ENCODE data around the gene GNAO1. TPM values are rescaled to one million over a fixed set of nuclear protein-coding genes. Genes with fewer than 3 reads are reported as not detected.
A peak's percentile ranks its signal among the peaks of the same experiment; 100 is the strongest.

GNAO1 gene
- total and polyA plus RNA-seq, 5 experiments from 2014 or later = 0.62 to 0.85 (median 0.65) TPM; not detected in 2

GRCh38 chr16:56263711-56264608 is 72.7 kb downstream of the GNAO1 start:
- Mint-ChIP-seq H3K27me3 (peaks cover 0 to 3% (median 0%) of the 10 kb centered on the region in 5 donors), H3K36me3 (no peaks in the 10 kb centered on the region), H3K4me1 (peaks cover 14 to 35% (median 24%) of the 10 kb centered on the region in 4 donors), H3K27ac (peak overlapping the region in 3 of 10 donors; percentile 34 to 84 (median 71)), H3K9me3 (peaks cover 0 to 1% (median 0%) of the 10 kb centered on the region in 9 donors), H3K4me3 (no peak overlapping the region)
- no peak for ATAC-seq
- POLR2A ChIA-PET = no interaction called here
- DNase-seq = no peak

GRCh38 chr16:56264609-56264972 is 73.3 kb downstream of the GNAO1 start:
- ATAC-seq (no peak), DNase-seq (no peak)
- POLR2A ChIA-PET = no interaction called here
- Mint-ChIP-seq H3K4me3 (no peak overlapping the region), H3K9me3 (no peaks in the 10 kb centered on the region), H3K27ac (peak overlapping the region in 1 of 10 donors; percentile 38), H3K4me1 (peaks cover 16 to 35% (median 24%) of the 10 kb centered on the region in 4 donors), H3K27me3 (peaks cover 0 to 6% (median 2%) of the 10 kb centered on the region in 5 donors), H3K36me3 (no peaks in the 10 kb centered on the region)

- Mint-ChIP-seq H3K36me3 (no peaks in the 10 kb centered on the region), H3K27ac (no peak overlapping the region), H3K4me1 (peaks cover 16 to 35% (median 24%) of the 10 kb centered on the region in 4 donors), H3K27me3 (peaks cover 0 to 6% (median 2%) of the 10 kb centered on the region in 5 donors), H3K9me3 (no peaks in the 10 kb centered on the region), H3K4me3 (no peak overlapping the region)
- POLR2A ChIA-PET = no interaction called here
- ATAC-seq (no peak), DNase-seq (no peak)
Observed at GRCh38 chr16:56265184-56265583, 73.9 kb downstream of the GNAO1 start.

- no peak for ATAC-seq
- Mint-ChIP-seq H3K27ac (no peak overlapping the region), H3K4me3 (no peak overlapping the region), H3K27me3 (peaks cover 0 to 6% (median 2%) of the 10 kb centered on the region in 5 donors), H3K9me3 (no peaks in the 10 kb centered on the region), H3K36me3 (no peaks in the 10 kb centered on the region), H3K4me1 (peaks cover 16 to 35% (median 24%) of the 10 kb centered on the region in 4 donors)
- DNase-seq = no peak
- POLR2A ChIA-PET = no interaction called here
Observed at GRCh38 chr16:56265746-56266145, 74.5 kb downstream of the GNAO1 start.

- Mint-ChIP-seq H3K27ac (no peak overlapping the region), H3K36me3 (no peaks in the 10 kb centered on the region), H3K4me3 (no peak overlapping the region), H3K4me1 (peaks cover 13 to 23% (median 16%) of the 10 kb centered on the region in 4 donors), H3K9me3 (no peaks in the 10 kb centered on the region), H3K27me3 (peaks cover 0 to 6% (median 2%) of the 10 kb centered on the region in 5 donors)
- DNase-seq = no peak
- POLR2A ChIA-PET = no interaction called here
- no peak for ATAC-seq
Observed at GRCh38 chr16:56266641-56267607, 75.6 kb downstream of the GNAO1 start.

- no peaks in the 10 kb centered on the region for H3K36me3 Mint-ChIP-seq
- no peaks in the 10 kb centered on the region for H3K9me3 Mint-ChIP-seq
- POLR2A ChIA-PET = no interaction called here
- peaks cover 0 to 6% (median 2%) of the 10 kb centered on the region in 5 donors for H3K27me3 Mint-ChIP-seq
- no peak for DNase-seq
- H3K4me1 Mint-ChIP-seq = peaks cover 3 to 13% (median 7%) of the 10 kb centered on the region in 4 donors
- no peak for ATAC-seq
- H3K4me3 Mint-ChIP-seq = no peak overlapping the region
- no peak overlapping the region for H3K27ac Mint-ChIP-seq
Observed at GRCh38 chr16:56267888-56268287, 76.6 kb downstream of the GNAO1 start.

GRCh38 chr16:56268799-56269198 is 77.5 kb downstream of the GNAO1 start:
- no peak overlapping the region for H3K27ac Mint-ChIP-seq

GRCh38 chr16:56269281-56269680 is 78.0 kb downstream of the GNAO1 start:
- peak overlapping the region in 1 of 10 donors; percentile 79 for H3K27ac Mint-ChIP-seq
- H3K36me3 Mint-ChIP-seq = peaks cover 0 to 2% (median 0%) of the 10 kb centered on the region in 3 donors
- peaks cover 2 to 9% (median 6%) of the 10 kb centered on the region in 5 donors for H3K27me3 Mint-ChIP-seq
- peaks cover 0 to 2% (median 0%) of the 10 kb centered on the region in 4 donors for H3K4me1 Mint-ChIP-seq
- no peak overlapping the region for H3K4me3 Mint-ChIP-seq
- no peak for DNase-seq
- peaks cover 0 to 4% (median 0%) of the 10 kb centered on the region in 9 donors for H3K9me3 Mint-ChIP-seq
- POLR2A ChIA-PET = no interaction called here
- ATAC-seq = no peak

More at GRCh38 chr16:56268799-56269198, 77.5 kb downstream of the GNAO1 start:
- Mint-ChIP-seq H3K36me3 (peaks cover 0 to 2% (median 0%) of the 10 kb centered on the region in 3 donors), H3K9me3 (no peaks in the 10 kb centered on the region), H3K27me3 (peaks cover 0 to 6% (median 3%) of the 10 kb centered on the region in 5 donors), H3K4me3 (no peak overlapping the region), H3K4me1 (peaks cover 0 to 4% (median under 1%) of the 10 kb centered on the region in 4 donors)
- DNase-seq (no peak), ATAC-seq (no peak)
- POLR2A ChIA-PET = no interaction called here

GRCh38 chr16:56269811-56270684 is 78.8 kb downstream of the GNAO1 start:
- DNase-seq = no peak
- Mint-ChIP-seq H3K27me3 (peaks cover 2 to 15% (median 6%) of the 10 kb centered on the region in 5 donors), H3K27ac (no peak overlapping the region), H3K4me1 (peaks cover 0 to 2% (median 0%) of the 10 kb centered on the region in 4 donors), H3K4me3 (no peak overlapping the region), H3K9me3 (peaks cover 0 to 4% (median 0%) of the 10 kb centered on the region in 9 donors), H3K36me3 (peaks cover 0 to 2% (median 0%) of the 10 kb centered on the region in 3 donors)
- no peak for ATAC-seq
- POLR2A ChIA-PET = no interaction called here

- H3K4me3 Mint-ChIP-seq = no peak overlapping the region
- POLR2A ChIA-PET = no interaction called here
- ATAC-seq (no peak), DNase-seq (no peak)
- peaks cover 2 to 15% (median 6%) of the 10 kb centered on the region in 5 donors for H3K27me3 Mint-ChIP-seq
- H3K9me3 Mint-ChIP-seq = peaks cover 0 to 4% (median 0%) of the 10 kb centered on the region in 9 donors
- no peak overlapping the region for H3K27ac Mint-ChIP-seq
- peaks cover 0 to 2% (median 0%) of the 10 kb centered on the region in 3 donors for H3K36me3 Mint-ChIP-seq
- peaks cover 0 to 2% (median 0%) of the 10 kb centered on the region in 4 donors for H3K4me1 Mint-ChIP-seq
Observed at GRCh38 chr16:56270828-56271227, 79.5 kb downstream of the GNAO1 start.

GRCh38 chr16:56272583-56272894 is 81.2 kb downstream of the GNAO1 start:
- Mint-ChIP-seq H3K4me3 (no peak overlapping the region), H3K36me3 (peaks cover 0 to 2% (median 0%) of the 10 kb centered on the region in 3 donors), H3K9me3 (peaks cover 0 to 4% (median 0%) of the 10 kb centered on the region in 9 donors), H3K4me1 (peaks cover 0 to 2% (median 0%) of the 10 kb centered on the region in 4 donors), H3K27ac (no peak overlapping the region), H3K27me3 (peaks cover 2 to 15% (median 6%) of the 10 kb centered on the region in 5 donors)
- DNase-seq (no peak), ATAC-seq (no peak)
- POLR2A ChIA-PET = no interaction called here

- Mint-ChIP-seq H3K36me3 (peaks cover 0 to 2% (median 0%) of the 10 kb centered on the region in 3 donors), H3K4me3 (no peak overlapping the region), H3K27ac (peak overlapping the region in 1 of 10 donors; percentile 56), H3K9me3 (peaks cover 0 to 4% (median 0%) of the 10 kb centered on the region in 9 donors), H3K4me1 (peaks cover 2 to 4% (median 3%) of the 10 kb centered on the region in 4 donors), H3K27me3 (peaks cover 2 to 16% (median 4%) of the 10 kb centered on the region in 5 donors)
- POLR2A ChIA-PET = no interaction called here
- no peak for ATAC-seq
- DNase-seq = no peak
Observed at GRCh38 chr16:56273615-56274014, 82.3 kb downstream of the GNAO1 start.

Data from naive thymus-derived CD8-positive, alpha-beta T cell (primary cell).